ENCODE results near the gene DUSP21.
"Not testable (repeated sequence)": the region's sequence is repeated elsewhere in the genome, so short reads cannot be mapped to it uniquely, and the experiment has no call there.

The DUSP21 gene

GRCh38 chrX:44871931-44872820, 28.4 kb downstream of the DUSP21 start:
- TF ChIP-seq POLR2A (IDR thresholded peaks at IDR 0.05; ENCODE audit: low read length) (peak; percentile 47), GATA1 (IDR thresholded peaks at IDR 0.05; ENCODE audit: low read depth, low read length) (no peak)
- DNase-seq = peak; percentile 76 to 83

GRCh38 chrX:44872821-44873414, 29.1 kb downstream of the DUSP21 start, which contains the start of gene KDM6A:
TSS of gene KDM6A (plus strand) at chrX:44873188. CDS start at chrX:44873552, 364 bp downstream.
- DNase-seq = peak; percentile 98
- TF ChIP-seq POLR2A (IDR thresholded peaks at IDR 0.05; ENCODE audit: low read length) (peak; percentile 54), GATA1 (IDR thresholded peaks at IDR 0.05; ENCODE audit: low read depth, low read length) (no peak)

GRCh38 chrX:44873415-44874276, 29.8 kb downstream of the DUSP21 start:
- no peak for TF ChIP-seq POLR2A (IDR thresholded peaks at IDR 0.05; ENCODE audit: low read length)
- no peak for TF ChIP-seq GATA1 (IDR thresholded peaks at IDR 0.05; ENCODE audit: low read depth, low read length)
- DNase-seq = peak; percentile 65 to 78

GRCh38 chrX:44874420-44875184, 30.8 kb downstream of the DUSP21 start:
- TF ChIP-seq GATA1 (IDR thresholded peaks at IDR 0.05; ENCODE audit: low read depth, low read length) (no peak), POLR2A (IDR thresholded peaks at IDR 0.05; ENCODE audit: low read length) (peak; percentile 47)
- peak; percentile 85 to 87 for DNase-seq

GRCh38 chrX:44875185-44875489, 31.3 kb downstream of the DUSP21 start:
- no peak for TF ChIP-seq GATA1 (IDR thresholded peaks at IDR 0.05; ENCODE audit: low read depth, low read length)
- TF ChIP-seq POLR2A (IDR thresholded peaks at IDR 0.05; ENCODE audit: low read length) = no peak
- no peak for DNase-seq

- TF ChIP-seq POLR2A (IDR thresholded peaks at IDR 0.05; ENCODE audit: low read length) = no peak
- no peak for TF ChIP-seq GATA1 (IDR thresholded peaks at IDR 0.05; ENCODE audit: low read depth, low read length)
- peak in 1 of 2 experiments; percentile 14 for DNase-seq
Observed at GRCh38 chrX:44876086-44876485, 32.3 kb downstream of the DUSP21 start.

- TF ChIP-seq POLR2A (IDR thresholded peaks at IDR 0.05; ENCODE audit: low read length) = no peak
- no peak for TF ChIP-seq GATA1 (IDR thresholded peaks at IDR 0.05; ENCODE audit: low read depth, low read length)
- peak in 1 of 2 experiments; percentile 2 for DNase-seq
Observed at GRCh38 chrX:44876767-44877166, 32.9 kb downstream of the DUSP21 start.

GRCh38 chrX:44878780-44879179, 35.0 kb downstream of the DUSP21 start:
- no peak for DNase-seq
- TF ChIP-seq POLR2A (IDR thresholded peaks at IDR 0.05; ENCODE audit: low read length) (no peak), GATA1 (IDR thresholded peaks at IDR 0.05; ENCODE audit: low read depth, low read length) (no peak)

- TF ChIP-seq GATA1 (IDR thresholded peaks at IDR 0.05; ENCODE audit: low read depth, low read length) = no peak
- no peak for TF ChIP-seq POLR2A (IDR thresholded peaks at IDR 0.05; ENCODE audit: low read length)
Observed at GRCh38 chrX:44881549-44881948, 37.7 kb downstream of the DUSP21 start.

GRCh38 chrX:44882635-44883034, 38.8 kb downstream of the DUSP21 start:
- no peak for DNase-seq
- TF ChIP-seq POLR2A (IDR thresholded peaks at IDR 0.05; ENCODE audit: low read length) = no peak
- TF ChIP-seq GATA1 (IDR thresholded peaks at IDR 0.05; ENCODE audit: low read depth, low read length) = no peak

More at GRCh38 chrX:44881549-44881948, 37.7 kb downstream of the DUSP21 start:
- DNase-seq = no peak

GRCh38 chrX:44884944-44885343, 41.1 kb downstream of the DUSP21 start:
- TF ChIP-seq GATA1 (IDR thresholded peaks at IDR 0.05; ENCODE audit: low read depth, low read length) = no peak
- TF ChIP-seq POLR2A (IDR thresholded peaks at IDR 0.05; ENCODE audit: low read length) = no peak
- DNase-seq = no peak

GRCh38 chrX:44889824-44890223, 46.0 kb downstream of the DUSP21 start:
- no peak for TF ChIP-seq POLR2A (IDR thresholded peaks at IDR 0.05; ENCODE audit: low read length)
- TF ChIP-seq GATA1 (IDR thresholded peaks at IDR 0.05; ENCODE audit: low read depth, low read length) = no peak
- no peak for DNase-seq

- no peak for TF ChIP-seq POLR2A (IDR thresholded peaks at IDR 0.05; ENCODE audit: low read length)
- no peak for TF ChIP-seq GATA1 (IDR thresholded peaks at IDR 0.05; ENCODE audit: low read depth, low read length)
- DNase-seq = no peak
Observed at GRCh38 chrX:44890247-44890646, 46.4 kb downstream of the DUSP21 start.

- DNase-seq = not testable (repeated sequence)
Observed at GRCh38 chrX:44890687-44891086, 46.9 kb downstream of the DUSP21 start.

Measured in erythroblast (primary cell).